Small intestine (tissue), 7 donors: ENCODE results near the gene CNTN5. TPM values are rescaled to one million over a fixed set of nuclear protein-coding genes. Genes with fewer than 3 reads are reported as not detected.

Source experiments
- DNase-seq, 2 donors: peaks; one replicate each; pipeline versions ENCODE4 v3.0.0 to v3.0.0-alpha.2; 2013
- FAIRE-seq: peaks from 2 replicates; lab custom pipeline; 2012; peaks lifted over from hg19 to GRCh38; lab: Jason Lieb, UNC
- H3K27ac ChIP-seq, 3 donors: one replicate each; pipeline ENCODE4 v1.5.1; 2013; ENCODE audit warnings: low read length in 2 of 3, mild to moderate bottlenecking in 2 of 3, control low read depth in 1 of 3, inconsistent platforms in 1 of 3, low read depth in 1 of 3, moderate library complexity in 1 of 3
- H3K27me3 ChIP-seq, 3 donors: one replicate each; pipeline ENCODE4 v1.6.1; 2013; ENCODE audit warnings: low read length in 3 of 3, inconsistent platforms in 1 of 3; ENCODE audit not compliant: control insufficient read depth in 3 of 3, insufficient read depth in 3 of 3
- H3K36me3 ChIP-seq, 3 donors: one replicate each; pipeline ENCODE4 v1.6.1; 2013; ENCODE audit warnings: low read length in 3 of 3, inconsistent platforms in 1 of 3, low read depth in 1 of 3, mild to moderate bottlenecking in 1 of 3, moderate library complexity in 1 of 3; ENCODE audit not compliant: control insufficient read depth in 3 of 3, insufficient read depth in 2 of 3
- H3K4me1 ChIP-seq, 3 donors: one replicate each; pipeline ENCODE4 v1.6.1; 2013; ENCODE audit warnings: low read length in 2 of 3, inconsistent platforms in 1 of 3, low read depth in 1 of 3, mild to moderate bottlenecking in 1 of 3, moderate library complexity in 1 of 3; ENCODE audit not compliant: control insufficient read depth in 3 of 3, insufficient read depth in 2 of 3
- H3K4me3 ChIP-seq, 3 donors: one replicate each; pipeline ENCODE4 v1.5.1; 2013; ENCODE audit warnings: low read length in 3 of 3, control low read depth in 1 of 3, inconsistent platforms in 1 of 3, low read depth in 1 of 3, mild to moderate bottlenecking in 1 of 3, moderate library complexity in 1 of 3
- H3K9me3 ChIP-seq, 2 donors: one replicate each; pipeline ENCODE4 v1.6.1; 2013; ENCODE audit warnings: low read depth in 1 of 2, low read length in 1 of 2; ENCODE audit not compliant: control insufficient read depth in 2 of 2, insufficient read depth in 1 of 2
- WGBS, 3 donors: extraction: QIAGEN DNeasy Blood & Tissue Kit; methylation state at CpG; one replicate each; pipeline ENCODE4 v1.1.7; 2013; 5-methylcytosine and 5-hydroxymethylcytosine counted together
- polyA plus RNA-seq, 4 donors: library from polyadenylated mRNA; stranded (reverse) in 3 of 4; unstranded in 1 of 4; fragments of 200-250 nt in 3 of 4; fragments of 120-200 nt in 1 of 4; gene quantifications; one replicate each; pipeline versions ENCODE4 v1.2.1 to v1.2.3, GENCODE V29; 2013
- donor health status: healthy with polysubstance abuse.
- donor health status: control.
- donor health status: control.
- donor health status: Bipolar disorder and iron deficiency.
- donor health status: healthy.

Gene CNTN5
- polyA plus RNA-seq, 4 donors = 0.04 to 0.09 TPM; not detected in 2

- DNase-seq (no peak), FAIRE-seq (no peak)
- no peaks in the 10 kb centered on the region for H3K27me3 ChIP-seq
- no peak overlapping the region for H3K27ac ChIP-seq
- H3K9me3 ChIP-seq = no peaks in the 10 kb centered on the region
- H3K4me3 ChIP-seq = no peak overlapping the region
- H3K36me3 ChIP-seq = no peaks in the 10 kb centered on the region
- H3K4me1 ChIP-seq = peaks cover 0 to 11% (median 3%) of the 10 kb centered on the region in 3 donors
- WGBS, 3 donors = 34 to 42% (median 41%) methylated on average over 3 of the region's 3 CpGs
These were observed 989.0 kb downstream of the CNTN5 start for GRCh38 chr11:100009728-100010127.

GRCh38 chr11:100010393-100010792 is 989.6 kb downstream of the CNTN5 start:
- Histone ChIP-seq H3K4me1 (peaks cover 0 to 11% (median 3%) of the 10 kb centered on the region in 3 donors), H3K4me3 (no peak overlapping the region), H3K9me3 (no peaks in the 10 kb centered on the region), H3K27me3 (no peaks in the 10 kb centered on the region), H3K27ac (no peak overlapping the region), H3K36me3 (no peaks in the 10 kb centered on the region)
- no peak for DNase-seq
- no peak for FAIRE-seq
- WGBS, 3 donors = 62 to 81% (median 67%) methylated on average over 3 of the region's 3 CpGs

DNA sequence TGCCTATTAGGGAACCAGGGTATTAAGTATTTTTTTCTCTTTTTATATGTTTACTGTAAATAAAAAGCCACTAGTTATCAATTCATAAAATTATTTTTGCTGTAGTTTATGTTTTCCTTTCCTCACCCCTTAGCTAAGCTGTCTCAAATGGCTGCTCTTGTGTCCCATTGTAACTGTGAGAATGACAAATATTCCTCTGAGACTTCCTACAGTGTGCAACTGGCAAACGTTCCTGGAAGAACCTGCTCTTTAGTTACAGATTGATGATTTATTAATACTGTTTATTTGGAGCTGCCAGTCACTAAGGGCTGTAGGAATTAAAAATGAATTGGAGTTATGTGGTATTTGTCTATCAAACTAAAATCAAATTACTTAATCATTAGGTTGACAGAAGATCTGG is 990.9 kb downstream of the CNTN5 start:
- Histone ChIP-seq H3K36me3 (no peaks in the 10 kb centered on the region), H3K27me3 (no peaks in the 10 kb centered on the region), H3K27ac (no peak overlapping the region), H3K4me3 (no peak overlapping the region), H3K9me3 (no peaks in the 10 kb centered on the region), H3K4me1 (peaks cover 0 to 11% (median 3%) of the 10 kb centered on the region in 3 donors)
- DNase-seq (no peak), FAIRE-seq (no peak)
- WGBS, 3 donors = 0 to 13% (median 0%) methylated on average over 1 of the region's 1 CpG

DNA sequence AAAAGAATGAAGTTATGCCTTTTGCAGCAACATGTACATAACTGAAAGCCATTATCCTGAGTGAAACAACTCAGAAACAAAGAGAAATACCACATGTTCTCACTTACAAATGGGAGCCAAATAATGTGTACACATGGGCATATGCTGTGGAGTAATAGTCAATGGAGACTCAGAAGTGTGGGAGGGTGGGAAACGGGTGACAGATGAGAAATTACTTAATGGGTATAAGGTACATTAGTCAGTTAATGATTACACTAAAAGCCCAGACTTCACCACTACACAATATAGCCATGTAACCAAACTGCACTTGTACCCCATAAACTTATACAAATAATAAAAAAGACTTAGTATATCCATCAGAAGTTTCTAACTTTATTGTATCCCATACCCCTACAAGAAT is 992.3 kb downstream of the CNTN5 start:
- no peak for FAIRE-seq
- WGBS, 3 donors = 30 to 60% (median 44%) methylated on average over 1 of the region's 1 CpG

GRCh38 chr11:100031973-100032372 is 1011.2 kb downstream of the CNTN5 start:
- FAIRE-seq (no peak), DNase-seq (no peak)
- Histone ChIP-seq H3K4me1 (no peaks in the 10 kb centered on the region), H3K4me3 (no peak overlapping the region), H3K9me3 (peaks cover 0 to 3% of the 10 kb centered on the region in 2 donors), H3K27ac (no peak overlapping the region), H3K36me3 (no peaks in the 10 kb centered on the region), H3K27me3 (no peaks in the 10 kb centered on the region)
- 74 to 82% (median 75%) methylated on average over 1 of the region's 1 CpG for WGBS, 3 donors

More for the DNA sequence above, 992.3 kb downstream of the CNTN5 start:
- Histone ChIP-seq H3K36me3 (no peaks in the 10 kb centered on the region), H3K4me3 (no peak overlapping the region), H3K9me3 (no peaks in the 10 kb centered on the region), H3K4me1 (peaks cover 0 to 4% (median 3%) of the 10 kb centered on the region in 3 donors), H3K27me3 (no peaks in the 10 kb centered on the region), H3K27ac (peak overlapping the region in 1 of 3 donors; percentile 16)
- DNase-seq = peak in 1 of 2 donors; percentile 55

DNA sequence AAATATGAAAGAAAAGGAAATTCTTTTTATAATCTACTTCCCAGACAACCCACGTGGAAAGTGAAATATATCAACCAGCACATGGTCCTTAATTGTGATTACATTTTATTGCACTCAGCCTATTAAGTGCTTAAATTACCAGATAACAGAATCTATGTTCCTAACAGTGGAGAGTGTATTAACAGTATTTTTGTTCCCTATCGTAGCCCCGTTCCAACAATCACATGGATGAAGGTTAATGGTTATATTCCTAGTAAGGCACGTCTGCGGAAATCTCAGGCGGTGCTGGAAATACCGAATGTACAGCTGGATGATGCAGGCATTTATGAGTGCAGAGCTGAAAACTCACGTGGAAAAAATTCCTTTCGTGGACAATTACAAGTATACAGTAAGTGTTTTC is 1040.3 kb downstream of the CNTN5 start:
- H3K4me1 ChIP-seq = no peaks in the 10 kb centered on the region
- FAIRE-seq = no peak
- H3K27me3 ChIP-seq = no peaks in the 10 kb centered on the region
- DNase-seq = peak; percentile 12 to 64
- H3K36me3 ChIP-seq = no peaks in the 10 kb centered on the region
- 23 to 56% (median 37%) methylated on average over 9 of the region's 9 CpGs for WGBS, 3 donors
- H3K27ac ChIP-seq = no peak overlapping the region
- no peaks in the 10 kb centered on the region for H3K9me3 ChIP-seq
- no peak overlapping the region for H3K4me3 ChIP-seq

DNA sequence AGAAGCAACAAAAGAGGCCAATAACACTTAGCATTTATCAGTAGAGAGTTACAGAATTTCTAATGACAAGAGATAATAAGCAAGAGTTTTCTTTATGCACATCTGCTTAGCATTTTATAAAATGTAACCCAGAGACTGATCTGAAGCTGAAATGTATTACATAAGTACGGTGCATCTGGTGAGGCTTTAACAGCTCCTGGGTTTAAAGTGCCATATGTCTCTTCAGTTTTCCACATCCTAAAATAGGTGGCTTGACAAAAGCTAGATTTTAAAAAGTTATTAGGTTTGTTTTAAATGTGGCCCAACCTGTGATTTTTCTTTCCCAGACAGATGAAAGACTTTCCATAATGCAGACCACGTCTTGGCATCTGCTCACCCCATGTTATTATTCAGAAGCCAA is 1045.7 kb downstream of the CNTN5 start:
- no peak for DNase-seq
- no peak for FAIRE-seq
- WGBS, 3 donors = 72 to 80% (median 77%) methylated on average over 2 of the region's 2 CpGs

DNA sequence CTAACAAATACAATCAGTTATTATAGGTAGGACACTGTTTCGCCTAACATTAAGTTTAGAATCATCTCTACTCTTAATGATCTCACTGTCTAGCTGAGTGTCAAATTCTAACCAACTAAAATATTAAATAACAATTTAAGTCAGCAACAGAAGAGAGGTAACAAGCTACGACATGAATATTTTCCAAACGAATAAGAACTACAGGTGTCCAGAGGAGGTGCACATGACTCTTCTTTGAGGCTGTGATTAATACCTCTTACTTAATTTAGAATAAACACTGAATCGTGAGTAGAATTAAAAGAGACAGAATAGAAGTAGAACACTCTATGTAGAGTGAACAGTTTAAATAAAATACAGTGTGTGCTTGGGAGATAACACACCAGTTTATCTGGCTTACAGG is 1047.4 kb downstream of the CNTN5 start:
- H3K27ac ChIP-seq = no peak overlapping the region
- peaks cover 0 to 5% (median 0%) of the 10 kb centered on the region in 3 donors for H3K4me1 ChIP-seq
- H3K9me3 ChIP-seq = no peaks in the 10 kb centered on the region
- no peak overlapping the region for H3K4me3 ChIP-seq
- WGBS, 3 donors = 66 to 78% (median 74%) methylated on average over 4 of the region's 4 CpGs
- FAIRE-seq = no peak
- no peak for DNase-seq
- no peaks in the 10 kb centered on the region for H3K27me3 ChIP-seq
- H3K36me3 ChIP-seq = no peaks in the 10 kb centered on the region

More for the DNA sequence above, 1045.7 kb downstream of the CNTN5 start:
- H3K27ac ChIP-seq = no peak overlapping the region
- H3K36me3 ChIP-seq = no peaks in the 10 kb centered on the region
- H3K4me3 ChIP-seq = no peak overlapping the region
- H3K9me3 ChIP-seq = no peaks in the 10 kb centered on the region
- H3K27me3 ChIP-seq = no peaks in the 10 kb centered on the region
- H3K4me1 ChIP-seq = no peaks in the 10 kb centered on the region

GRCh38 chr11:100072131-100072530 is 1051.4 kb downstream of the CNTN5 start:
- H3K4me3 ChIP-seq = no peak overlapping the region
- FAIRE-seq = no peak
- peak; percentile 3 to 24 for DNase-seq
- H3K27me3 ChIP-seq = no peaks in the 10 kb centered on the region
- H3K27ac ChIP-seq = no peak overlapping the region
- H3K9me3 ChIP-seq = no peaks in the 10 kb centered on the region
- no peaks in the 10 kb centered on the region for H3K36me3 ChIP-seq
- peaks cover 0 to 5% (median 0%) of the 10 kb centered on the region in 3 donors for H3K4me1 ChIP-seq
